HG02938 (cell line): ENCODE data around the gene CPED1.
"Not testable (repeated sequence)": the region's sequence is repeated elsewhere in the genome, so short reads cannot be mapped to it uniquely, and the experiment has no call there.

Experiments used
- ATAC-seq: cut with Tn5 transposase; IDR thresholded peaks from one replicate; pipeline ENCODE4 v1.9.1; 2021; ENCODE audit warnings: mild to moderate bottlenecking, moderate library complexity; ENCODE audit not compliant: unreplicated experiment

CPED1 gene

DNA sequence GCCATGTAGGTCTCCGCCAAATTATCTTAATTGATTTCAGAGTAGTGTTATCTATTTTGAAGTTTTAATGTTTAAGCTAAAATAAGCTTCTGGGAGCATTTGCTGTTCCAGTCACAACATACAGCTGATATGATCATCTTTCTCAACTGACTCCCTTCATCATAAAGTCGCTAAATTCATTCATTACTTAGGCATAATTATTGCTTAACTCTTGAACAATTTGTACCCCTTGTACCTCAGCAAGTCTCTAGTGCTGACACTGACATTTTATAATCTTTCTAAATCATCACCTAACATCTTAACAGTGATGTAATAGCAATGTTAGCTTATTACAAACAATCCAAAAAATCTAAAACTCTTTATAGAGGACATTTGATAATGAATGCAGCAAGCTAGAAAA lies 286.0 kb downstream of the CPED1 start:
- ATAC-seq: no peak

DNA sequence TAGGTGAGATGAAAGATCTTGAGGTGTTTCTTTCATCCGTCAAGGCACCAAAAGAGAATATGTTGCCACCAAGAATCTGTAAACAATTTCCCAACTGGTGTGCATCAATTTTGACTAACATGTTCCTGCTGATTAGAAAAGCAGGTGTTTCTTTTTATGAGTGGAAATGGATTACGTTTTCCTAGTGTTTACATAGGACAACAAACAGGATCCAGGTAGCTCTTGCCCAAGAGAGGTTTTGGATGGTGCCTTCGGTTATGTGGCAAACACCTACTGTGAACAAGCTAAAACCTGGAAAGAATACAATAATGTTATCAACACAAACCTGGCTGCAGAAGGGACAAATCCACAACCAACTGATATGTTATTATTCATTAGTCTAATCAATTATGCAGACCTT lies 286.7 kb downstream of the CPED1 start:
- no peak for ATAC-seq

DNA sequence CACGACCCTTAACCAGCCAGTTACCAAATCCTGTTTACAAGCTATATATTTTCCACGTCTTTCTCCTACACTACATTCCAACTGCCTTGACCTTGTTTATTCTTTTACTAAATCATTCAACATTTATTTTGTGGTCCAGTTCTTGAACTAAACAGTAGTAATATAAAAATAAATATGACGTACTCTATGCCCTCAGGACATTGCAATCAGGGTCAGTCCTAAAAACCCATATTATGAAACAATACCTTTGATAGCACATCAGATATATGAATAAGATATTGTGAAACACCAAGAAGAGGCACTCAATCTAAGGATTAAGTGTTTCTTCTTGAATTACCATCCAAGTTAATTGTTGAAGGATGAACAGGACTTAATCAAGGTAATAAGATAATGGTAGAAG lies 287.8 kb downstream of the CPED1 start:
- ATAC-seq: no peak

DNA sequence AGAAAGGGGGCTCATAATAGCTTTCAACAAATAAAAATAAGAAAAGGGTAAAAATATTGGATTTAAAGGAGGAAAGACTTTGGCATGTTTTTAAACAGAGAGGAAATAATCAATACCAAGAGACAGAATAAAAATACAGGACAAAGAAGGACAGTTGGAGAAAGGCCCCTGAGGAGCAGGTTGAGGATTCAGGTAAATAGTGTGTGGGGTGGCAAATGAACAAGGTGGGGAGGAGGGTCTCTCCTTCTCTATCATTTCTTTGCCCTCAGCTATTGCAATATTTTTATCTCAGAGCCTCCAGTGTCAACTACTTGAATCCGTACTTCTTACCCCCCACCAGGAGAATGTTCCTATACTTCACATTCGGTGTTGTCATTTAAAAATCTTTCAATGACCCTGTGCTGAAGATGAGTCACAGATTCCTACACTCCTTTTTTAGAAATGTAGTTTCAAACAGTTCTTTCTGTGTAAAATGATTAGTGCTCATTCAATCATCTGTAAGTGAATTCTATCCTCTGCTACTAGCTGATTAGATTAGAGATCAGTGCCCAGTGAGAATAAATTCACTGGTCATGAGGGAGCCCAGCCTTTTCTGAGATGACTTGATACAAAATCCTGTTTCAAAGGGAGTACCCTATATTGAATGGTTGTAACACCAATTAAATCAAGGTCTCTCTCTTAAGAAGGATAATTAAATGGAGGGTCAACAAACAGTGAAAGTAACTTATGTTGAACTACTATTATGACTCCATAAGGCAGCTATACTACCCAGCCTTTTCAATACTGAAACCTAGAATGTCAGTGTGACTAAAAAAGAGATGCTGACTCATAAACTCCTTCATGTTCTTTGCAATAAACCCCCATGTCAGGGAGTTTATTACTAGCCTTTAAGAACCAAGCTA lies 289.9 kb downstream of the CPED1 start:
- ATAC-seq: peak; percentile 100

DNA sequence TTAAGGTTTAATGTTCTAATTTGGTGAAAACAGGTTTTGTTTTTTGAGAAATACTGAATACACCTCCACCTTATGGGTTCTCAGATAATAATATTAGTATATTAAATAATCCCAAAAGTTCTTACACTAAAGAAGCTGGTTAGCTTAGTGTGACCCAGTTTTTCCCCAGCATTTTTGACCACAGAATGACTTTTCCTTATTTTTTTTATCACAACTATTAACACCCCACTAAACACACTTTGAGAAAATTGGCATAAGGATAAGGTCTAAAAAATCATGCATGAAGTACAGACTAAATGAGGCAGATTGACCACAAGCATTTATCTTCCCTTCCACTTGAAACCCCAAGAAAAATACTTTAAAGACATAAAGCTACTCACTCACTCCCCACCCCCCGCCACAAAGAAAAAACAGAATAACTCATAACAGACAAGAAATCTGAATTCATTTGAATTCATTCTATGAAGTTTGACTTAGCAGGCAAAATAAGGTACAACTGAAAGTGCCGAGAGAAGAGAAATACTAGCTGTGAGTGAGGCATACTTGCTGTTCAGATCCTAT lies 290.6 kb downstream of the CPED1 start:
- ATAC-seq: no peak

DNA sequence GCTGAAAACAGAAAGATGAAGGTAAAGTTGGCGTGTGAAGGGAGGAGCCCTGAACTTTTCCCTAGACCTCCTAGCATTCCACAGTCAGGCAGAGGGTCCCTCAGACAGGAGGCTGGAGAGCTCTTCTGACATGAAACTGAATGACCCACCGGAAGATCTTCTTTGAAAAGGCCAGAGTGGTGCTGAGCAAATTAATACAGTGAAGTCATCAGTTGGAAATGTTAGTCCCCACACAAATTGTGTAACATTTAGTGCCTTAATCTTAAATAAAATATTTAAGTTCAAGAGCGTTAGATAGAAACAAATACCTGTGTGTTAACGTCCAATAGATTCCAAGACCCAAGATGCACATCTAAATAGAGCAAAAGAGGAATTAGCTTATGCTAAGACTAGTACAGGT lies 291.3 kb downstream of the CPED1 start:
- ATAC-seq: no peak

DNA sequence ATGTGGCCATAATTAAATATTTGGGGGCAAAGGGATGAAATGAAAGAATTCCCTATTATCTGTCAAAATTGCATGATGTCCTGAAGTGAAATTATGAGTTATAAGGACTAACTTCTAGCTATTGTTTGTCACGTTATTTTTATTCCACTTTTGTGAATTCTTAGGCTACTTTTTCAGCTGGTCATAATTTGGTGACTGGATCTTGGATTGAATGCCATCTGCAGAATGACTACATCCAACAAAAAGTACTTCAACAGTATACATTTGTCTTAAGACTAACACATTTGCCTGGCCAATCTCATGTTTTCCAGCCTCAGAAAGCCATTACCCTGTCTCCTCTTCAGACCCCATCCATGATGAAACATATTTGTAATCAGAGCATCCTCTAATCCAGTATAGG lies 292.1 kb downstream of the CPED1 start:
- no peak for ATAC-seq

DNA sequence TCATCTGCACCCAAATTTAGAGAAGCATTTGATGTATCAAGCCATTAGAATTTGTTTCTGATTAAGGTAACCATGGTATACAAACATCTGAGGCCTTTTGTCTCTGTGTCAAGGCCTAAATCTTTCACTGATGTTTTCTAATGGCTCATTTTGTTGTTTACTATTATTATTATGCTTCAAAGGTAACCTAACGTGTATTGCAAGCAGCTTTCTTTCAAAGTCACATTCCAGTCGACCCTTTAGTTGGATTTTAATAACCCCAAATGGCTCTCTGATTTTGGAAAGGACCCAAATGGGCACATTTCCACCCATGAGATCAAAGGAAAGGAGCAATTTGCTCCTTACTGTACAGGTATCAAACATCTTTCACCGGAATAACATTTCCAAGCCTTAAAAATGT lies 293.6 kb downstream of the CPED1 start:
- ATAC-seq: no peak

DNA sequence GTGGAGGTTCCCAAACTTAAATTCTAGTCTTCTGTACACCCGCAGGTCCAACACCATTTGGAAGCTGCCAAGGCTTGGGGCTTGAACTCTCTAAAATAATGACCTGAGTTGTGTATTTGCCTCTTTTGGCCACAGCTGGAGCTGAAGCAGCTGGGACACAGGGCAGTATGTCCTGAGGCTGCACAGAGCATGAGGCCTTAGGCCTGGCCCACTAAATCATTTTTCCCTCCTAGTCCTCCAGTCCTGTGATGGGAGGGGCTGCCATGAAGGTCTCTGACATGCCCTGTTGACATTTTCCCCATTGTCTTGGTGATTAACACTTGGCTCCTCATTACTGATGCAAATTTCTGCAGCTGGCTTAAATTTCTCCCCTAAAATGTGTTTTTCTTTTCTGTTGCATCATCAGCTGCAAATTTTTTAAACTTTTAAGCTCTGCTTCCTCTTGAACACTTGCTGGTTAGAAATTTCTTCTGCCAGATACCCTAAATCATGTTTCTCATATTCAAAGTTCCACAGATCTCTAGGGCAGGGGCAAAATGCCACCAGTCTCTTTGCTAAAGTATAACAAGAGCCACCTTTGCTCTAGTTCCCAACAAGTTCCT lies 296.7 kb downstream of the CPED1 start:
- no peak for ATAC-seq

DNA sequence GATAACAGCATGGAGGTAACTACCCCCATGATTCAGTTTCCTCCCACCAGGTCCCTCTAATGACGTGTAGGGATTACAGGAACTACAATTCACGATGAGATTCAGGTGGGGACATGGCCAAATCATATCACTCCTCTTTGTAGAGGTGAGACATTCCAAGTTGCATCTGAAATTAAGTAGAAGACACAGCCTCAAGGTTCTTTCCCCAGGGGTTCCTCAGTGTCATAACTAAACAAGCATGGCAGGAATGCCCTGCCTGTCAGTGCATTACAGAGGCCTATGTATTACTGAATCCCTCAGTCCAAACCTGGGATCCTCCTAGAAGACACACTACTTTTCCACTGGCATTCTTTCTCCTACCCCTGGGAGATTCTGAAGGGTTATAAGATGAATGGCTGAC lies 297.7 kb downstream of the CPED1 start:
- no peak for ATAC-seq

DNA sequence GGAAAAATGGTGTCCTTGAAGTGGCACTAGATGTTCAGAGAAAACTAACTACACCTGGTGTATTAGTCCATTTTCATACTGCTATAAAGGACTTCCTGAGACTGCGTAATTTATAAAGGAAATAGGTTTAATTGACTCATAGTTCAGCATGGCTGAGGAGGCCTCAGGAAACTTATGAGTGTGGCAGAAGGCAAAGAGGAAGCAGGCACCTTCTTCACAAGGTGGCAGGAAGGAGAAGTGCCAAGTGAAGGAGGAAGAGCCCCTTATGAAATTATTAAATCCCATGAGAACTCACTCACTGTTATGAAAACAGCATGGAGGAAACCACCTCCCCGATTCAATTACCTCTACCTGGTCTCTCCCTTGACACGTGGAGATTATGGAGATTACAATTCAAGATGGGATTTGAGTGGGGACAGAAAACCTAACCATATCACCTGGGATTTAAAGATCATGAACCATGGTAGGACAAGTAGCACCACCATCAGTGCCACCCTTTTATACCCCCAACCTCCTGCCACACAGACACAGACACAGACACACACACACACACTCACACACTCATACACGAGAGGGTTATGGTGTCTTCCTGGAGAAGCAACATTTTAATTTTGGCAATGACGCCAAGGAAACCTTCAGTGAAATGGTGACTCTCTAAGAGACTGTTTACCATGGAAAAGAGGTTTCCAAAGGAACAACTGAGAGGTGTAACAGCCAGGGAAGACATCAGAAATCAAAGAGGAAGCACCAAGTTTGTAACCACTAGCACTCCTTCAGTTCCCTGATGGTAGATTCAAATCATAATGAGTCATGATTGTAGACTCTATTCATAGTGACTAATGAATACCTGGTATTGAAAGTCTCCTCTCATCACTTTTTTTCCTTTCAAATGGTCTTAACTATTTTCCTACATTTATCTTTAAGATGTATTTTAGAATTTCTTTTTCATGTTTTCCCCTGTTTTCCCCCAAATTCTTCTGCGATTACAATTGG lies 298.5 kb downstream of the CPED1 start:
- ATAC-seq: no peak

DNA sequence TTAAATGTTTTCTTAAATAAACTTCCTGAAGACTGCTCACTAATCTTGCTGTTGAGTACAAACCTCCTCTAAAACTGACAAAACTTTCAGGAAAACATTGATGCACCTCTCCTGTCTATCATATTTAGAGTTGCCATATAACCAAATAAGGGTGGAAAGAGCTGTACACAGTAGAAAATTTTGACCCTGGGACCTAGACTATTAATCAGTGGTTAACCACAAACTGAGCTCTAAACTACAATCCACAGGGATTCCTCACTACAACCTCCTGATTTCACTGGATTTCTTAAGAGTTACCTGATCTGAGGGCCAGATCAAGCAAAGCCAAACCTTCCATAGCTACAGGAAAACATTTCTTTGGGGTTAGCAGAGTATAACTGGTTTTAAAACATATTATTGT lies 300.4 kb downstream of the CPED1 start:
- no peak for ATAC-seq

DNA sequence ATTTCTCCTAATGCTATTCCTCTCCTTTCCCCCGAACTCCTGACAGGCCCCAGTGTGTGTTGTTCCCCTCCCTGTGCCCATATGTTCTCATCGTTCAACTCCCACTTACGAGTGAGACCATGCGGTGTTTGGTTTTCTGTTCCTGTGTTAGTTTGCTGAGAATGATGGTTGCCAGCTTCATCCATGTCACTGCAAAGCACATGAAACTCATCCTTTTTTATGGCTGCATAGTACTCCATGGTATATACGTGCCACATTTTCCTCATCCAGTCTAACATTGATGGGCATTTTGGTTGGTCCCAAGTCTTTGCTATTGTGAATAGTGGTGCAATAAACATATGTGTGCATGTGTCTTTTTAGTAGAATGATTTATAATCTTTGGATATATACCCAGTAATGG lies 301.4 kb downstream of the CPED1 start:
- not testable (repeated sequence) for ATAC-seq

DNA sequence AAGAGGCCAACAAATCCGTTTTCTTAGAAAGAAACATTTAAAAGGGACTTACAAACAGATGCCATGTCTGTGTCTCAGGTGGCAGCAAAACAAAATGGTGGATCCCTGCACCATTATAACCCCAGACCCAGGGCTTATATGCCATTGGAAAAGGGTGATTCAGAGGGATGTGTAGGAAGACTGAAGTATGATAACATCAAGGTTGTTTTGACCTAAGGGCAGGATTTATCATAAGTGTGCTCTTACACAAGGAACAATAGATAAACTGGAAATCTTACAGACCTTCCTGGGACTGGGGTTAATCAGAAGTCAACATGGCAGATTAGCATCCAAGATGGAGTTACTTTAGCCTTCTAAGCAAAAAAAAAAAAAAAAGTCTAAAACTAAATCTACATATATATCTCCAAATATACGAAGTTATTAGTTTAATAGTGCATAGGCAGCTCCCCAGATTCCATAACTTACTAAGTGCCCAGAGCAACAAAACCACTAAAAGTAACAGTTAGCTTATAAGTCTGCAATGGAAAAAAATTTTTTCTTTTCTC lies 306.0 kb downstream of the CPED1 start:
- ATAC-seq: no peak

DNA sequence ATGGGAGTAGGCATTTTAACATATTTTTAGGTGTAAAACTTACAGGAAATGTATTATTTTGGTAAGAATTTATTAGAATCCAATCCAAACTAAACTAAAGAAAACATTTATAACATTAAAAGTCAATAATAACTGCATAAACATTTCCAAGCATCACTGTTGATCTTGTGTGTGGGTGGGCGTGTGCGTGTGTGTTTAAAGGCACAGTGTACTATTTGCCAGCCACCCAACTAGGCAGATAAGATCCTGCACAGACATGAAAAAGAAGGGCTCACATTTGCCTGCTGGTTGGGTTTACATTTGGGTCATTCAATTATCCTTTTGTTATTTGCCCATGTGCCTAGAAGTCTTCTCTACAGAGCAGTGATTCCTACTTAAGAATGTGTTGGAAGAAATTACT lies 309.3 kb downstream of the CPED1 start:
- ATAC-seq: no peak

DNA sequence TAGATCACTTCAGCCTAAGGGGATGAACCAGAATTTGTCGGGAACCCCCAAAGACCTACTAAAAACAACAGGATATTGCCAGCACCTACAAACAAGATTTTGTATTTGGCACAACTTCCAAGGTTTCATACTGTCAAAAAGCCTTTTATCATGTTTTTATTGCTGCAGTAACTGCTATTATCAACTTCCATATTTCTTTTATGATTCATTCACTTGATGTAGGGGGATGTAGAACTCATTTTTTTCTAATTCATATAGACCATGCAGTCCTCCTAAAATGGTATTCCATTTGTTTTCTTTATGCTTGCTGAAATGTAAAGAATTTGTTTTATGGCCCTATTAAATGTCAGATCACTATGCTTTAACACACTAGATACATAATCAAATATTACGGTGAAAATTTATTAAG lies 310.3 kb downstream of the CPED1 start:
- ATAC-seq: no peak

DNA sequence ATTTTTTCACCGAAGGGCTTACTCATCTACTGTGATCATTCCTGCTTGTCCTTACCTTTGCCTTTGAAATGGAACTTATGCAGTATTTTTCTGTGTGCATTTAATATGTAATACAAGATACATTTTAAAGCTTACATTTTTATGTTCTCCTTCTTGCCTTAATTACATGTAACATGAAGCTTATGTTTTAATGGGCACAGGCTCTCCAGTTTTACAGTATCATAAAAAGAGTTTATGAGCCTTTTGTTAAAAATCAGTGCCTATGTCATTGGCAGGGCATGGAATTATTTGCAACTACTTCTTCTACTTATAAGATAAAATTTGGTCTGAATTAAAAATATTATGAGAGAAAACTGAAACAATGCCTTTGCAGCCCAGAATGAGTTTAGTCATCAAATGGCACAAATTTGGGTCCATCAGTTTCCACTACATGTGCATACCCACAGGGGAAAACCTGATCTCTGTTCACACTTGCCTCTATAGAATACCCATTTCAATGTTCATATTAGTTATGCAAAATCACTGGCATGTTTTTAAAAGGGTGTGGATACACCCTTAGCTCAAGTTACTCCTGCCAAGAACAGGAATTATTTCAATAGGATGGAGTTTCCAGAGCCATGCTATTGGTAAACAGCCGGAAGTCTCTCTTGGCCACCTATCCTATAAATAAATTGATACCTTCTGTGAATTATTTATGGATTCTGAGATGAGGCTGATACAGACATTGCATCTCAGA lies 312.3 kb downstream of the CPED1 start:
- ATAC-seq: no peak

DNA sequence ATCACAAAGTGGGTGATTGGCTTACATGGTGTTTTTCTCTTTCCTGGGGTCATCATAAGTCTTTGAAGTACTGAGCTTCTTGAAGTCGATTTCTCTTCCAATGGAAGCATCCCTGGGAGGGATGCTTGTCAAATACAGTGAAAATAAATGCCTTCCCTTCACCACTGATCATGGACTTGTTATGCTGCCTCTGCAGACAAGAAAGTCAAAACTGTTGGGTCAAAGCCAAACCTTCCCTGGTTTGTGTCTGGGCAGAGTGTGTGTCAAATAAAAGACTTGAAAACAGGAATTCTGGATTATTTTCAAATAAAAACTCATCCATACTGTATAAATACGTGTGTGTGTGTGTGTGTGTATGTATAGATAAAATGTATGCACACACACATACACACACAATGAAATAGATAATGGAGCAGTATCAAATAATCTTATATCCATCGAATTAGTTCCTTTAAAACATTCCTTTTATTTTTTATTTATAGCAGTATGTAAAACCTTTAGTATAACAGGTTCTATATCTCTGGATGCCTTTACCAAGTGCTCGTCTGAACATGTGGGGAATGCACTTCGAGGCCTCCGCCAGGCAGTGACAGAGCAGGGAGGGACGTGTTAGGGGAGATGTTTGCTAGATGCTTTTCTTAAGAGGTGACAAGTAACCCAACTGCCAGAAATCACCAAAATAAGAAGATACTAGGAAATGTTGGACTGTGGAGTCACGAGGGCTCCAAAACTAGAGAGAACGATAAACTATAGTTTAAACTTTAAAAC lies 313.1 kb downstream of the CPED1 start:
- no peak for ATAC-seq

DNA sequence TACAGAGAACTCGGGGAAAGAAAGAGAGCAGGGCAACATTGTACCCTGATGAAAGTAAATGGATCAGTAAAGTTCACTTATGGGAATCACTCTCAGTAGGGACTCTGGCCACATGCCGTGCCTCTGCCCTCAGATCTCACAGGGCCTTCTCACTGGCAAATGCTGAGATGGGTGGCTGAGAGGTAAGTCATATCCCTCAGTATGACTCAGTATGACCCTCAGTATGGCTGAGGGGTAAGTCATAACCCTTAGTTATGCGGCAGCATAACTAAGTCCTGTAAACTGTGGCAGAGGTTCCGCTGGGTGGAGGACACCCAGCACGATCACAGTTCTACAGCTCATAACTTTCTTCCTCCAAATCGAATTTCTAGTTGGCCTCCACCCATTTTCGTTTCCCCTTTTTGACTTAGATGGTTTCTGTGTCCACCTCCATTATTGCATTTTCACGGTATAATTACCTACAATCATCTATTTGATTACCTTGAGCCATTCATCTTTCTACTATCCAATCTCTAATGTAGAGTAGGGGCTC lies 313.8 kb downstream of the CPED1 start:
- peak; percentile 76 for ATAC-seq
